K562 (cell line): ENCODE data around the gene WWC2. TPM values are rescaled to one million over a fixed set of nuclear protein-coding genes. Genes with fewer than 3 reads are reported as not detected.

Source experiments
- ATAC-seq: fragments of 200-7000 bp; cut with Tn5 transposase; 3 replicates; pipeline ENCODE4 v1.9.1; 2020; ENCODE audit warnings: moderate library complexity
- BruUV-seq: library from RNA; stranded (reverse); fragments of 400-500 nt; replicated peaks from 2 replicates; lab custom pipeline; 2021; lab: Mats Ljungman, UMichigan
- CTCF ChIA-PET: fragments of 300-600 bp; formaldehyde crosslinking; extraction: SDS; loops from one replicate; lab custom pipeline; 2021; ENCODE audit warnings: low intra/inter-chr PET ratio; lab: Yijun Ruan, JAX
- POLR2A ChIA-PET: fragments of 300-600, 350-650 bp; sonication (Branson Sonifier 250); formaldehyde crosslinking; extraction: SDS; loops from one replicate; lab custom pipeline; 2021; ENCODE audit warnings: antibody characterized with exemption, inconsistent platforms; lab: Yijun Ruan, JAX
- DNase-seq, 4 experiments: peaks; one replicate each; pipeline versions ENCODE4 v3.0.0 to v3.0.0-alpha.2; 2011 to 2018; ENCODE audit warnings: low spot score in 3 of 4, mixed read lengths in 3 of 4; ENCODE audit errors: extremely low read depth in 1 of 4
- FAIRE-seq: peaks from 2 replicates; lab custom pipeline; 2011; peaks lifted over from hg19 to GRCh38; lab: Jason Lieb, UNC
- H2AFZ ChIP-seq: 2 replicates; pipeline ENCODE4 v1.6.0; 2011; ENCODE audit warnings: low read depth, low read length, control low read depth, inconsistent platforms
- H3K27ac ChIP-seq: fragments of 200-600 bp; 3 replicates; pipeline ENCODE4 v1.8.0; 2011; ENCODE audit warnings: low read depth, mild to moderate bottlenecking, control low read depth, inconsistent platforms, low read length, moderate library complexity, mixed read lengths; ENCODE audit errors: extremely low read depth
- H3K27me3 ChIP-seq, 2 experiments: fragments of 300-600 bp in 1 of 2; 2 replicates in 1 of 2; 3 replicates in 1 of 2; pipeline versions ENCODE4 v1.6.0 to v1.8.0; 2011; ENCODE audit warnings: inconsistent platforms in 2 of 2, low read length in 2 of 2, mild to moderate bottlenecking in 1 of 2, mixed read lengths in 1 of 2, moderate library complexity in 1 of 2; ENCODE audit not compliant: control insufficient read depth in 2 of 2, insufficient read depth in 2 of 2
- H3K36me3 ChIP-seq: fragments of 300-600 bp; 3 replicates; pipeline ENCODE4 v1.8.0; 2011; ENCODE audit warnings: mild to moderate bottlenecking, low read length, inconsistent platforms; ENCODE audit not compliant: control insufficient read depth, insufficient read depth
- H3K4me1 ChIP-seq, 2 experiments: fragments of 200-600 bp in 1 of 2; replicated peaks in 1 of 2; 2 replicates in 1 of 2; 3 replicates in 1 of 2; pipeline versions ENCODE4 v1.5.1 to v1.8.0; 2011; ENCODE audit warnings: inconsistent platforms in 2 of 2, low read length in 2 of 2, mild to moderate bottlenecking in 1 of 2, mixed read lengths in 1 of 2, moderate library complexity in 1 of 2; ENCODE audit not compliant: control insufficient read depth in 2 of 2, insufficient read depth in 2 of 2
- H3K4me2 ChIP-seq: 2 replicates; pipeline ENCODE4 v1.6.1; 2011; ENCODE audit warnings: low read length, control low read depth, inconsistent platforms, mixed read lengths; ENCODE audit not compliant: insufficient read depth
- H3K4me3 ChIP-seq: fragments of 200-600 bp; sonication (generic), shearing (Covaris generic); 2 replicates; pipeline ENCODE4 v1.5.1; 2016; ENCODE audit warnings: control low read depth, inconsistent platforms
- H3K79me2 ChIP-seq: fragments of 200-600 bp; 3 replicates; pipeline ENCODE4 v1.8.0; 2011; ENCODE audit warnings: low read length, inconsistent platforms; ENCODE audit not compliant: control insufficient read depth, insufficient read depth
- H3K9ac ChIP-seq, 2 experiments: 2 replicates each; pipeline versions ENCODE4 v1.6.0 to v1.6.1; 2011; ENCODE audit warnings: low read depth in 2 of 2, low read length in 2 of 2, control low read depth in 1 of 2, inconsistent platforms in 1 of 2, mild to moderate bottlenecking in 1 of 2, mixed read lengths in 1 of 2; ENCODE audit not compliant: insufficient read depth in 1 of 2
- H3K9me1 ChIP-seq: one replicate; pipeline ENCODE4 v1.6.0; 2011; ENCODE audit warnings: inconsistent platforms, mild to moderate bottlenecking, low read length, moderate library complexity; ENCODE audit not compliant: control insufficient read depth, insufficient read depth
- H3K9me3 ChIP-seq: replicated peaks from 2 replicates; pipeline ENCODE4 v1.5.1; 2011; ENCODE audit warnings: low read depth, low read length, inconsistent platforms; ENCODE audit not compliant: control insufficient read depth, insufficient read depth
- H4K20me1 ChIP-seq: replicated peaks from 2 replicates; pipeline ENCODE4 v1.6.1; 2011; ENCODE audit warnings: low read length, inconsistent platforms, mixed read lengths; ENCODE audit not compliant: control insufficient read depth, insufficient read depth
- ARID2 ChIP-seq: fragments of 450-650 bp; IDR thresholded peaks from 2 replicates; pipeline ENCODE4 v1.6.1; 2017; ENCODE audit warnings: antibody characterized with exemption, mild to moderate bottlenecking
- CTCF ChIP-seq, 3 experiments: IDR thresholded peaks in 2 of 3; conservative IDR thresholded peaks in 1 of 3; 2 replicates each; pipeline ENCODE4 v1.5.1; 2011 to 2012; ENCODE audit warnings: low read length in 3 of 3, mild to moderate bottlenecking in 3 of 3, control low read depth in 2 of 3, improper control_type of control experiment in 1 of 3, inconsistent platforms in 1 of 3, low read depth in 1 of 3, mixed read lengths in 1 of 3, moderate library complexity in 1 of 3; ENCODE audit not compliant: insufficient read depth in 2 of 3
- FOS ChIP-seq: IDR thresholded peaks from 3 replicates; pipeline ENCODE4 v1.6.1; 2011; ENCODE audit not compliant: insufficient read length; ENCODE audit errors: extremely low read depth
- MAZ ChIP-seq, 2 experiments: fragments of 450-650 bp in 1 of 2; sonication (generic) in 1 of 2; formaldehyde crosslinking; IDR thresholded peaks in 1 of 2; conservative IDR thresholded peaks in 1 of 2; 2 replicates each; pipeline versions ENCODE4 v1.4.0 to v1.5.0; 2020; ENCODE audit warnings: mild to moderate bottlenecking in 1 of 2, missing genetic modification reagents in 1 of 2
- MXI1 ChIP-seq: IDR thresholded peaks from 2 replicates; pipeline ENCODE4 v1.6.1; 2011; ENCODE audit warnings: low read depth, mild to moderate bottlenecking, improper control_type of control experiment, low read length
- NFYB ChIP-seq: IDR thresholded peaks from 2 replicates; pipeline ENCODE4 v1.6.1; 2011; ENCODE audit warnings: mild to moderate bottlenecking, moderate library complexity; ENCODE audit not compliant: insufficient read length; ENCODE audit errors: extremely low read depth
- PREB ChIP-seq: sonication (generic); formaldehyde crosslinking; IDR thresholded peaks from 2 replicates; pipeline ENCODE4 v1.8.1; 2023; ENCODE audit warnings: mild to moderate bottlenecking, missing genetic modification reagents
- RCOR1 ChIP-seq, 2 experiments: IDR thresholded peaks; 2 replicates each; pipeline ENCODE4 v1.6.1; 2012; ENCODE audit warnings: low read depth in 2 of 2, low read length in 2 of 2, borderline replicate concordance in 1 of 2, improper control_type of control experiment in 1 of 2
- THAP7 ChIP-seq: fragments of 250-450 bp; sonication (Bioruptor Pico); IDR thresholded peaks from 2 replicates; pipeline ENCODE4 v1.5.0; 2021
- ZNF699 ChIP-seq: fragments of 250-450 bp; sonication (Bioruptor Pico); IDR thresholded peaks from 2 replicates; pipeline ENCODE4 v1.8.0; 2021; ENCODE audit warnings: mild to moderate bottlenecking, moderate library complexity; ENCODE audit not compliant: insufficient replicate concordance
- WGBS: fragments of 100-300 bp; shearing (Covaris generic); methylation state at CpG from one replicate; pipeline ENCODE4 v1.1.6; 2016; ENCODE audit warnings: low coverage, mixed read lengths; ENCODE audit not compliant: insufficient coverage; ENCODE audit errors: missing lambda C conversion rate; 5-methylcytosine and 5-hydroxymethylcytosine counted together
- in situ Hi-C: fragments of 300-500 bp; cut with MboI; formaldehyde crosslinking; loops from 4 replicates; pipeline ENCODE4 v1.15.0; 2018; ENCODE audit warnings: inconsistent platforms, mixed read lengths
- intact Hi-C: fragments of 100-400 bp; cut with micrococcal nuclease; formaldehyde crosslinking; loops from 2 replicates; pipeline ENCODE4 v1.14.2; 2022
- polyA plus RNA-seq, 8 experiments: library from polyadenylated mRNA; depleted of rRNA in 4 of 8; stranded (reverse) in 5 of 8; unstranded in 3 of 8; fragments of >200 nt; fragmentation: Nextera tagmentation in 2 of 8; fragmentation: Illumina TruSeq in 1 of 8; extraction: Ambion mirVana in 2 of 8; extraction: Trizol in 1 of 8; gene quantifications; 2 replicates each; pipeline versions ENCODE4 v1.2.1 to v1.2.3, GENCODE V29; 2011 to 2014; ENCODE audit warnings: inconsistent platforms in 1 of 8, missing spikeins in 1 of 8
- total RNA-seq, 7 experiments: library from RNA; depleted of rRNA in 6 of 7; stranded (reverse); fragments of >200 nt in 6 of 7; fragmentation: Illumina TruSeq in 2 of 7; extraction: Trizol in 2 of 7; gene quantifications; 2 replicates each; pipeline versions ENCODE4 v1.2.1 to v1.2.3, GENCODE V29; 2011 to 2021; ENCODE audit warnings: low replicate concordance in 1 of 7

Gene WWC2
- total and polyA plus RNA-seq, 9 of the 15 experiments (the other 6 are each of a cell fraction or from before 2014, with no cell fraction given): 3.7 to 39.4 (median 19.6) TPM

- intact Hi-C loops: no loop called here
- Histone ChIP-seq H4K20me1 (no peaks in the 10 kb centered on the region), H3K79me2 (no peaks in the 10 kb centered on the region), H3K4me3 (no peak overlapping the region), H3K36me3 (no peaks in the 10 kb centered on the region)
- ChIA-PET POLR2A (no interaction called here), CTCF (no interaction called here)
- TF ChIP-seq CTCF (IDR thresholded peaks at IDR 0.05 in 2 of 3, conservative IDR thresholded peaks at IDR 0.05 in 1 of 3; ENCODE audit: insufficient read depth in 2 of 3, low read depth in 1 of 3, low read length in 3 of 3) (0 out of 6 replicates have a peak, but pooled peaks of 1 of the 3 experiments have one; percentile 6), FOS (no peak), NFYB (no peak)
- TF ChIP-seq, all 486 proteins: peak for 1
- in situ Hi-C loops: no loop called here
- no peak for DNase-seq
- no peak for ATAC-seq
- no TSS peak for BruUV-seq
- Histone ChIP-seq H3K27ac (no peak overlapping the region), H3K9ac (no peak overlapping the region), H3K4me1 (no peaks in the 10 kb centered on the region; a peak in 1 of 5 replicates), H3K4me2 (no peak overlapping the region), H3K9me3 (no peaks in the 10 kb centered on the region), H3K9me1 (no peaks in the 10 kb centered on the region), H2AFZ (no peak overlapping the region), H3K27me3 (no peaks in the 10 kb centered on the region)
- 51% methylated on average over 7 of the region's 7 CpGs for WGBS
- FAIRE-seq: no peak
Observed at GRCh38 chr4:183157215-183157614, 58.2 kb downstream of the WWC2 start.

GRCh38 chr4:183158062-183158461 lies 59.0 kb downstream of the WWC2 start:
- Histone ChIP-seq H3K79me2 (no peaks in the 10 kb centered on the region), H3K4me1 (no peaks in the 10 kb centered on the region; a peak in 1 of 5 replicates), H3K9me3 (no peaks in the 10 kb centered on the region), H3K9me1 (no peaks in the 10 kb centered on the region), H3K4me3 (no peak overlapping the region), H3K9ac (no peak overlapping the region), H2AFZ (no peak overlapping the region), H3K27ac (no peak overlapping the region), H4K20me1 (no peaks in the 10 kb centered on the region; the same call in 1 of the 2 replicates), H3K36me3 (no peaks in the 10 kb centered on the region), H3K4me2 (no peak overlapping the region), H3K27me3 (no peaks in the 10 kb centered on the region)
- in situ Hi-C loops: no loop called here
- no peak for ATAC-seq
- POLR2A ChIA-PET: no interaction called here
- BruUV-seq: no TSS peak
- no peak for DNase-seq
- CTCF ChIA-PET: no interaction called here
- WGBS: 46% methylated on average over 4 of the region's 4 CpGs
- intact Hi-C loops: no loop called here
- no peak for FAIRE-seq
- TF ChIP-seq MAZ (CRISPR knock-in tag; conservative IDR thresholded peaks at IDR 0.05 in 1 of 2, IDR thresholded peaks at IDR 0.05 in 1 of 2): no peak
- TF ChIP-seq MXI1: no peak
- TF ChIP-seq ARID2: no peak
- TF ChIP-seq ZNF699 (CRISPR knock-in tag): no peak
- TF ChIP-seq THAP7 (CRISPR knock-in tag): no peak
- no peak for TF ChIP-seq RCOR1 (IDR thresholded peaks at IDR 0.05; ENCODE audit: borderline replicate concordance in 1 of 2, low read depth in 2 of 2, low read length in 2 of 2)
- no peak for TF ChIP-seq PREB (CRISPR knock-in tag)
